NB4 (cell line): ENCODE data around the gene MAN2B2.

Source experiments
- DNase-seq: peaks from one replicate; pipeline ENCODE4 v3.0.0; 2010; ENCODE audit warnings: low read depth
- H3K4me3 ChIP-seq: one replicate; pipeline ENCODE4 v1.5.1; 2011; ENCODE audit warnings: mild to moderate bottlenecking, low read depth, low read length, moderate library complexity
- MYC ChIP-seq: IDR thresholded peaks from 2 replicates; pipeline ENCODE4 v1.6.1; 2011; ENCODE audit warnings: low read depth, low read length
- POLR2A ChIP-seq: IDR thresholded peaks from 2 replicates; pipeline ENCODE4 v1.6.1; 2011; ENCODE audit warnings: mild to moderate bottlenecking; ENCODE audit not compliant: insufficient read length; ENCODE audit errors: extremely low read depth
- TF ChIP-seq, protein P1 (sequence below): IDR thresholded peaks from 2 replicates; pipeline ENCODE4 v1.6.1; 2011; ENCODE audit warnings: low read depth, low read length
- TF ChIP-seq, protein P2 (sequence below): IDR thresholded peaks from one replicate; pipeline ENCODE4 v1.5.1; 2012; ENCODE audit warnings: low read depth, low read length

Gene MAN2B2

DNA sequence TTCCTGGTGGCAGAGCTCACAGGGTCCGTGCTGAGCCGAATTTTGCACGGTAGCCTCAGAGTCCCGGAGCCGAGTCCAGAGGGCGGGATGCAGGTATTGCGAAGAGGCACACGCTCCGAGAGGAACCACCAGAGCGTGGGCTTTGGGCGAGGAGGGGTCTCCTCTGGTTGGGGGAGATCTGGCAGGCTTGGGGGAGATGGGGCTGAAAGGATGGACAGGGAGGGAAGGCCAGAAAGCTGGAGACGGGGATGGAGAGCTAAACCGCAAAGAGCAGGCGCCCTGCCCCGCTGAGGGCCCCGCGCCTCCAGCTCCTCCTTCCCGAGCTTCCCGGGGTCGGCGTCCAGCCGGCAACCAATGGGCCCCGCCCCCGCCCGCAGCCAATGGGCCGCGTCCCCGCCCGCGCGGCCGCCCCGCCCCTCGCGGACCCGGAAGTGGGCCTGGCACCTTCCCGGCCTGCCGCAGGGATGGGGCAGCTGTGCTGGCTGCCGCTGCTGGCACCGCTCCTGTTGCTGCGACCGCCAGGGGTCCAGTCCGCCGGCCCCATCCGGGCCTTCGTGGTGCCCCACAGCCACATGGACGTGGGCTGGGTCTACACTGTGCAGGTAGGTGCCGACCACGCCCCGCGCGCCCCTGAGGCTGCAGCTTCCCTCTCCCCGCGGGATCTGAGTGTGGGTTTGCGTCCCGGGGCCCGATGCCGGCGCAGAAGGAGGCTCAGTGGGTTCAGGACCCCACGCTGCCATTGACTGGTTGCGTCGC, at the start of gene MAN2B2:
Gene MAN2B2 (plus strand): TSS at position 443 of the 756 bp plus-strand sequence. CDS start 22 bp downstream, at position 465.
- peak within 1 kb of the TSS; percentile 83 for H3K4me3 ChIP-seq
- peak; percentile 79 for TF ChIP-seq POLR2A
- TF ChIP-seq, protein P1, sequence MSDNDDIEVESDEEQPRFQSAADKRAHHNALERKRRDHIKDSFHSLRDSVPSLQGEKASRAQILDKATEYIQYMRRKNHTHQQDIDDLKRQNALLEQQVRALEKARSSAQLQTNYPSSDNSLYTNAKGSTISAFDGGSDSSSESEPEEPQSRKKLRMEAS: peak; percentile 12
- no peak; the same call in 1 of the 2 replicates for TF ChIP-seq MYC
- TF ChIP-seq, protein P2, sequence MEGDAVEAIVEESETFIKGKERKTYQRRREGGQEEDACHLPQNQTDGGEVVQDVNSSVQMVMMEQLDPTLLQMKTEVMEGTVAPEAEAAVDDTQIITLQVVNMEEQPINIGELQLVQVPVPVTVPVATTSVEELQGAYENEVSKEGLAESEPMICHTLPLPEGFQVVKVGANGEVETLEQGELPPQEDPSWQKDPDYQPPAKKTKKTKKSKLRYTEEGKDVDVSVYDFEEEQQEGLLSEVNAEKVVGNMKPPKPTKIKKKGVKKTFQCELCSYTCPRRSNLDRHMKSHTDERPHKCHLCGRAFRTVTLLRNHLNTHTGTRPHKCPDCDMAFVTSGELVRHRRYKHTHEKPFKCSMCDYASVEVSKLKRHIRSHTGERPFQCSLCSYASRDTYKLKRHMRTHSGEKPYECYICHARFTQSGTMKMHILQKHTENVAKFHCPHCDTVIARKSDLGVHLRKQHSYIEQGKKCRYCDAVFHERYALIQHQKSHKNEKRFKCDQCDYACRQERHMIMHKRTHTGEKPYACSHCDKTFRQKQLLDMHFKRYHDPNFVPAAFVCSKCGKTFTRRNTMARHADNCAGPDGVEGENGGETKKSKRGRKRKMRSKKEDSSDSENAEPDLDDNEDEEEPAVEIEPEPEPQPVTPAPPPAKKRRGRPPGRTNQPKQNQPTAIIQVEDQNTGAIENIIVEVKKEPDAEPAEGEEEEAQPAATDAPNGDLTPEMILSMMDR: peak; percentile 6
- DNase-seq: peak; percentile 89

DNA sequence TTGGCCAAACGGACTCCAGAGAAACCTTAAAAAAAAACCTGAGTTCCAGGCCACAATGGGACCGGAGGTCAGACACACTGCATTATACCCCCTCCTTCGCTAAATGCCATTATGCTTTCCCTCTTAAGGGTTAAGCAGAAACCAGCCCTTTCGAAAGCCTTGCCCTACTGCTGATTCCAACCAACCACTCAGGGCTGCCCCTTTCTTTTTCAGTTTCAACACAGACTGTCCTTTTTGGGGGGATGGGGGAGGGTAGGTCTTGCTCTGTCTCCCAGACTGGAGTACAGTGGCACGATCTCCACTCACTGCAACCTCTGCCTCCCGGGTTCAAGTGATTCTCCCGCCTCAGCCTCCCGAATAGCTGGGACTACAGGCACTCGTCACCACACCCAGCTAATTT, 49.5 kb upstream of the MAN2B2 start:
- DNase-seq: no peak
- TF ChIP-seq, protein P1: no peak
- TF ChIP-seq MYC: no peak
- H3K4me3 ChIP-seq: no peak overlapping the region

DNA sequence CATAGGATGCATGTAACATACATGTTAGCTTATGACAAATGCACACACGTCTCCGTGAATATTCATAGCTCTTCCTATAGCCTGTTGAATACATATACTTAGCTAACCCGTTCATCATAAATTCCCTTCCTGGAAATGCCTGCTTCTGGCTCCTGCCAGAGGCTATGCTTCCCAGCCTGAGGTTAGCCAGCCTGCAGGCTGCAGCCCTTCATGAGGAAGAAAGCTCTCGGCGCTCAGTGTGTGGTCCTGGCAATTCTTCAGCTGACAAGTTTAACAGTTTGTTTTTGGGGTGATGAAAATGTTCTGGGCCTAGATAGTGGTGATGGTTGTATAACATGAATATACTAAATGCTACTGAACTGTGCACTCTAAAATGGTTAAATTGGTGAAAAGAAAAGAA, 48.8 kb upstream of the MAN2B2 start:
- no peak overlapping the region for H3K4me3 ChIP-seq
- TF ChIP-seq, protein P2: no peak
- TF ChIP-seq MYC (no peak), POLR2A (no peak)
- TF ChIP-seq, protein P1: no peak
- DNase-seq: no peak

DNA sequence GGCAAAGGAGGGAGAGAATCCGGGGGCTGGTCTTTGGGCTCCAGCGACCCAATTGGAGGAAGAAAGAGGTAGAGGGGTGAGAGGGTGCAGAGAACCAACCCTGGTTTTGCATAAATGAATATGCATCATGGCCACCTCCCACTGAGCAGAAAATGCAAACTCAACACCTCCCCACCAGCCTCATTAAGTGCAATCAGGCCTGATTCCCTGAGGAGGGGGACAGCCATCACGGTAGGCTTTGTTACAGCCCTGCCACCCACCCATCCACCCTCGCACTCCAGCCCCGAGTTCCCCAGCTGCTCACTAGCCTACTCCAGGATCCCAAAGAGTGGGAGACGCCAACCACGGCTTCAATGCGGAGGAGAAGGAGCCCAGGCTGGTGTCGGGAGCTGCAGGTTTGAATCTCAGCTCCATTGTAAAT, 48.3 kb upstream of the MAN2B2 start:
- TF ChIP-seq, protein P1: no peak
- TF ChIP-seq MYC (no peak), POLR2A (no peak)
- TF ChIP-seq, protein P2: no peak
- no peak for DNase-seq
- H3K4me3 ChIP-seq: no peak overlapping the region

DNA sequence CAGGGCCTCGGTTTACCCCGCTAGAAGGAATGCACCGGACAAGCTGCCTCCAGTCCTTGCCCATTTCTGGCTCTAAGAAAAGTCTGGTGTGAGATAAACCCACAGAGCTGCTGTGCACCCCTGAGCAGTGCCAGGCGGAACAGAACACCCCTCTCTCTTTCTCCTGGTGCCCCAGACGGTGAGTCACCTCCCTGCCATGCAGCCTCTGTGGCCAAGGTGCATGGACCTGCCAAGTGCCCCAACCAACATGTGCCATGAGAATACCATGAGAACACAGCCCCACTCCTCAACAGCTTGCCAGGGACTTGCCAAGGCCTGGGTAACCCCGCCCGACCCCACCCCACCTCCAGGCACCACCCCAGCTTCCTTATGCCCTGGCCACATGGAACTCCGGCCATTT, 47.7 kb upstream of the MAN2B2 start:
- TF ChIP-seq POLR2A (no peak), MYC (no peak)
- TF ChIP-seq, protein P2: no peak
- TF ChIP-seq, protein P1: no peak
- H3K4me3 ChIP-seq: no peak overlapping the region

DNA sequence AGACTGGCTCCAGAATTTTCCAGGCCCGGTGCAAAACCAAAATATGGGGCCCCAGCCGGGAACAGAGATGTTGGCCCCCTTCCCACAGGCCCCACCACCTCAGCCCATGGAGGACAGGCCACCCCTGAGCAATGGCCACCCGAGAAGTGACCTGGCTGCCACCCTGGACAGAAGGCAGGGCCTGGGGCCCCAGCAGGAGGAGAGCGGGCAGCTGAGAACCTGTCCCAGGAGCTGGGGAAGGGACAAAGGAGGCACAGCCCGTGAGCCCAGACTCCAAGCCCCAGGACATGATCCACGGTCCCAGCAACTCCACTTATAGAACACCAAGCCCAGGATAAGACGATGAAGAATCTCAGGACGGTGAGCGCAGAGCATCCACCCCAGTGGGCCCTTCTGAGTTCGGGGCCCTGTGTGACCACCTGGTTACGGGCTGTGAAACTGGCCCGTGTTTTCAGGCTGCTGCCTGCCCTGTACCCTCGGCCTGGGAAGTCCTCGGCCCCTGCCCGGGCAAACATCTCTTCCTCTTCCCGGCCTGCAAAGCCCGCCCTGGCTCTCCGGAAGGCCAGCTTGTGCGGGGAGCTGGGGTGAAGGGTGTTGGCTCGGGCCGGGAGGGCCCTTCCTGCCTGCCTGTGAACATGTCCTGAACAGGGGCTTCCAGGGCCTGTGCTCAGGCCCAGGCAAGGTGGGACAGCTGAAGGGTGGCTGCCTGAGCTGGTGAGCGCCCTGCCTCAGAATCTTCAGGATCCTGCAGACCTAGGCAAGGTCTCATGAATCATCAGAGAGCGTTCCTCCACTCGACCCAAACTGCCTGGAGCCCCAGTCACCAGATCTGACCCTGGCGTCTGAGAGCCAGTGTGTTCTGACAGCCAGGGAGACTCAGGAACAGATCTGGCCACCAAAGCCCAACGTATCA, 47.0 kb upstream of the MAN2B2 start:
- no peak for TF ChIP-seq MYC
- TF ChIP-seq POLR2A: no peak
- TF ChIP-seq, protein P1: no peak
- TF ChIP-seq, protein P2: no peak
- no peak for DNase-seq
- no peak overlapping the region for H3K4me3 ChIP-seq

More for the DNA sequence above, 47.7 kb upstream of the MAN2B2 start:
- no peak for DNase-seq
